Measurements from ENCODE around the gene VN1R4.
"Not testable (repeated sequence)": the region's sequence is repeated elsewhere in the genome, so short reads cannot be mapped to it uniquely, and the experiment has no call there.

Gene VN1R4, protein sequence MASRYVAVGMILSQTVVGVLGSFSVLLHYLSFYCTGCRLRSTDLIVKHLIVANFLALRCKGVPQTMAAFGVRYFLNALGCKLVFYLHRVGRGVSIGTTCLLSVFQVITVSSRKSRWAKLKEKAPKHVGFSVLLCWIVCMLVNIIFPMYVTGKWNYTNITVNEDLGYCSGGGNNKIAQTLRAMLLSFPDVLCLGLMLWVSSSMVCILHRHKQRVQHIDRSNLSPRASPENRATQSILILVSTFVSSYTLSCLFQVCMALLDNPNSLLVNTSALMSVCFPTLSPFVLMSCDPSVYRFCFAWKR

DNA sequence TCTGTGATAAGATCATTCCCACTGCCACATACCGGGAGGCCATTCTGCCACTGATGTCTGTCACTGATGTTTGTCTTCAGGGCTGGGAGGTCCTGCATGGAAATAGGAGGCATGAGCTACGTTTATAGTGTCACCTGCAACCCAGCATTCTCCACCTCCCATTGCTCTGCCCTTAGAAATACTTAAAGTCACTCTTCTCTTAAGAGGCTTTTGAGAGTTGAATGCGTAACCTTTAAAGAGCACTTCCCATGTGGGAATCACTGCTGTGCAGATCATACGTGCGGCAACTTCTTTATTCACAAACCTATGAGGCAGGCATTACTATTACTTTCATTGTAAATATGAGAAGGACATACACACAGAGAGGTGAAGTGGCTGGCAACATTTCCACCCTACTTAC is at the start of gene VN1R4:
VN1R4 (minus strand) TSS at position 101 of the 400 bp plus-strand sequence; CDS start at position 43, 58 bp downstream.
- DNase-seq, result not testable (repeated sequence)

DNA sequence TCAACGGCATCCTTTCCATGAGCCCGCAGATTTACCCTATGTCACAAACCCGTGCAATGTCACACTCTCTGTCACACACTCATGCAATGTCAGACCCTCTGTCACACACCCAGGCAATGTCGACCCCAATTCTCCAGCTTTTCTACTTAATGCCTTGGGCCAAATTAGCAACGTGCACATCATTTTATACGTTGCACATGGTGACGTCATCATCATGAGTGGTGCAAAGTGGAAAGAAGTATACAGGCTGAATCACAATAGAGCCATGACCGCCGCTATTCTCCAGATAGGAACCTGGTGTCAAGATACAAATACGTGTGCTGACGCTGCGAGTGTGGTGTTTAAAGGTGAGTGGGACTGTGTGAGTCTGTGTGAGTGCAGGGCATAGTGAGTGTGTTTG is 44.4 kb upstream of the VN1R4 start:
- DNase-seq, result no peak

DNA sequence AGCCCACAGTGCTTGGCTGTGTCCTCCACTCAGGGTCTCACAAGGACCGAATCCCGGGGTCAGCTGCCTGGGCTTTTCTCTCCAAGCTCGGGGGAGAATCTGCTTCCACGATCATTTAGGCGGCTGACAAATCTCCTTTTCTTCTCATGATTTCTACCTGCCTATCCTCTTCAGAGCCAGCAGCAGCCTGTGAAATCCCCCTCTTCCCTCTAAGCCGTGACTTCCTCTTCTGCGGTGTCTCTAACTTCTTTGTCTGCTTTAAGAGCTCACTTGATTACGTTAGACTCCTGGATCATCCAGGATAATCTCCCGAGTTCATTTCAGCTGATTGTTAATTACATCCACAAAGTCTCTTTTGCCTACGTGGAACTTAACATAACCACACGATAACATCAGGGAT is 43.5 kb upstream of the VN1R4 start:
- DNase-seq, result no peak

DNA sequence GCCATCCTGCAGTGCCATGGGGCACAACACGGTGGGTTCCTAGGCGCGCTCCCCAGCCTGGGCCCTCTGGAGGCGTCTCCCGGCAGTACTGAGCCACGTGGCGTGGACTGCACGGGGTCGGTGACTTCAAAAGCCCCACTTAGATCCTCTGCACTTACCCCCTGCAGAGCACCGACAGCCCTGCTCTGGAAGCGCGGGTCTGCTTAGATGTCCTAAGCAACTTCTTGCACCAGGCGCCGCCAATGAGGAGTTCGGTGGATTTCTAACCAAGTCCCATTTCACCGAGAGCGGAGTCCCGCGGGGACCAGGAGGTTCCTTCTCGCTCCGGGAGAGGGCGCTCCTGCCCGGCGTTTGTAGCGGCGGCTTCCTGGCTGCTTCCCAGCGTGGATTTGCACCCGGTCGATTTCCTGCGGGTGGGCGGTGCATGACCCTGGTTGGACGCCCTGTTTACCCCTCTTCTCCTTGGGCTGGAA is 40.9 kb upstream of the VN1R4 start:
- DNase-seq, result no peak

DNA sequence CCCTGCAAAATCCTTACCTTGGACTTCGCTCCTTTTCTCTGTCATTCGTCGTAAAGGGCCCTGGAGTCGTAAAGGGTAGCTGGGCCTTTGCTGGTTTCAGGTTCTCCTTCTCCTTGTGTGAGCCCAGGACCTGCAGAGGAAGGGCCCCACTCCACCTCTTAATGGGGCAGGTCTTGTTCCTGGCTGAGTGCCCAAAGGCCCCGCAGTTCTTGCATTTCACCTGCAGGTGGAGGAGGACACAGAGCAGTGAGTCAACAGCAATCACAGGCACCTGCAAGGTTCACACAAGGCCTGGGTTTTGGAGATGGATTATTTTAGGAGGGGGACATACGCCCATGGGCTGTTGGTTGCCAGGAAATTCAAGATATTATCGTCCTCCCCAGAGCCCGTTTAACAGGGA is 33.8 kb upstream of the VN1R4 start:
- DNase-seq, result not testable (repeated sequence)

DNA sequence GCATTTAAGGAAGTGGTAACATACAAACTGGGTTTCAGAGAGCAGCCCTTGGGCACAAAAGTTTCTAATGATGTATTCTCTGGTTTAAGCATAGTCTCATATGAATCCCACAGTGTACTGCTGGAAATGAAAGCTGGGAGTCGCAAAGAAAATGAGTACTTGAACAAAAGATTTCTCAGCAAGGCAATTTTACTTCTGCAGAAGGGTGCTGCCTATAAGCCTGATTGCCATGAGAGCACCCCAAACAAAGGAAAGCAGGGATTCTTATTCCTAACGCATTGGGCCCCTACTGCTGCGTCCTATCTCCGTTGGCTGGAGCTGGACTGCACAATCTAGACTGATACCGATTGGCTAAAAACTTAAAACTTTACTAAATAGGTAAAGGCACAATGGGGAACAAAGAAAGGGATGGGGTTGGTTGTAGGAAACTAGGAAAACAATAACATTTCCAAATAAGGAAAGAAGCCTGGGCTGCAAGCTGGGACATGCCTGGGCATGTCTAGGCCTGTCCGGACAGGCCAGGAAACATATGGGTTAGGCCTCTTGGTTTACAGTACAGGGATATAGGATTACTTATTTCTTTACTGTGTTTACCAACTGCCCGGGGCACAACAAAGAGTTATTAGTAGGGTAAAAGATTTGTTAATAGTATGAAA is 27.4 kb upstream of the VN1R4 start:
- no peak for DNase-seq

DNA sequence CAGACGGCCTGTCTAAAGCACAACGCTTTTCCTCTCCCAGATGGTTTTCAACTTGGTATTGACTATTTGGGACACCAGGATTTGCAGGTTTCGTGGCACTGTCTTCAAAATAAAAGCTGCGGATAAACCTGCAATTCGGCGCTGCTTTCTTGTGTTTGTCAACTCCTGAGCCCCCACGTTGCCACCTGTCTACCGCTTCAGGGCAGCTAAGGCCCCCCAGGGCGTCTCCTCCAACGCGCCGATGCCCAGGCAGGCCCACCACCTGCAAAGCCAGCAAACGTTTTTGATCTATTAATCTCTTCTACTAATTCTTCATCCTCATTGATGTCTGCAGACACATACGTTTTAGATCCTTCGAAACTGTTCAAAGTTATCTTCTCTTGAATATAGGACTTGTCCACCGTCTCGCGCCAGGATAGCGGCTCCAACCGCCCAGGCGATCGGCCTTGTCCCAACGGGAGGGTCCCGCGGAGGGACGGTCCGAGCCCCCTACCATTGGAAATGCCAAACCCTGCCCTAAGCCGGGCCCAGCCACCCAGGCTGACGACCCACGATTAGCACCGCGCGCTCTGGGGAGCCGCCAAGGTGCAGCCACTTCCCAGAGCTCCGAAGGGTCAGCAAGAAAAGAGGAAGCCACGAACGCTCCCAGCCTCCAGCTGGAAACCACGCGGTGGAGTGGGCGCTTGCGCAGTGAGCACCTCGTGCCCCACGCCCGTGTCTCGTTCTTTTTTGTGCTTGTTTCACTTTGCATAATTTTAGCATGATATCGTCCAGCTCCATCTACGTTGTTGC is 23.4 kb upstream of the VN1R4 start:
- DNase-seq, result no peak

DNA sequence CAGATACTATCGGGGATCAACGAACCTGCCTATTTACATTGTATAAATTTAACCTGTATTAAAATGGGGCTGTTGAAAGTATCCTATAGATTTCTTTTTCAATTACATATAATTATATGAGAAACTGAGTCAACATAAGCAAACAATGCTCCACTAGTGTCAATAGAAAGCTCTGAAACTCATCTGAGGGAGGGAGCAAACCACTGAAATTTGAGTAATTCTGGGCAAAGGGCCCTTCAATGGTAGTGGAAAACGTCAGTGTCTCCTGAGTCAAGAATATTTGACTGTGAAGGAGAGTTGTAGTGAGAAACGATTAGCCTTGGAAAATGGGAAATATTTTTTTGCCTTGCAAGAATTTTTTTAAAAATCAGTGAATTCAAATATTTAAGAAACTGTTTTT is 17.6 kb upstream of the VN1R4 start:
- no peak for DNase-seq

DNA sequence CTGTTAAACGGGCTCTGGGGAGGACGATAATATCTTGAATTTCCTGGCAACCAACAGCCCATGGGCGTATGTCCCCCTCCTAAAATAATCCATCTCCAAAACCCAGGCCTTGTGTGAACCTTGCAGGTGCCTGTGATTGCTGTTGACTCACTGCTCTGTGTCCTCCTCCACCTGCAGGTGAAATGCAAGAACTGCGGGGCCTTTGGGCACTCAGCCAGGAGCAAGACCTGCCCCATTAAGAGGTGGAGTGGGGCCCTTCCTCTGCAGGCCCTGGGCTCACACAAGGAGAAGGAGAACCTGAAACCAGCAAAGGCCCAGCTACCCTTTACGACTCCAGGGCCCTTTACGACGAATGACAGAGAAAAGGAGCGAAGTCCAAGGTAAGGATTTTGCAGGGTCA is 14.4 kb upstream of the VN1R4 start:
- DNase-seq, result peak in 1 of 2 experiments; percentile 7

DNA sequence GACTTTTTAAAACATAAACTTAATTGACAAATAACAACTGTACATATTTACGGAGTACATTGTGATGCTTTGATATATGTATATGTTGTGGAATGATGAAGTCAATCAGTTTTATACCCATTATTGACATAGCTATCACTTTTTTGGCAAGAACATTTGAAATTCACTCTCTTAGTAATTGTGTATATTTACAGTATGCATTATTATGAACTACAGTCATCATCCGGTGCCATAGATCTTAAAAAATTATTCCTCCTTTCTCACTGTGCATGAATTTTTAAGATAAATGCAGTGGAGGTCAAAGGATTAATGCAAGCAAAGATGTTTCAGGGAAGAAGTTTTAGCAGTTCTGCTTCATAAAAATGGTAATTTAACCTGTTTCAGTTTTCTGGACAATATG is 8.0 kb upstream of the VN1R4 start:
- no peak for DNase-seq

DNA sequence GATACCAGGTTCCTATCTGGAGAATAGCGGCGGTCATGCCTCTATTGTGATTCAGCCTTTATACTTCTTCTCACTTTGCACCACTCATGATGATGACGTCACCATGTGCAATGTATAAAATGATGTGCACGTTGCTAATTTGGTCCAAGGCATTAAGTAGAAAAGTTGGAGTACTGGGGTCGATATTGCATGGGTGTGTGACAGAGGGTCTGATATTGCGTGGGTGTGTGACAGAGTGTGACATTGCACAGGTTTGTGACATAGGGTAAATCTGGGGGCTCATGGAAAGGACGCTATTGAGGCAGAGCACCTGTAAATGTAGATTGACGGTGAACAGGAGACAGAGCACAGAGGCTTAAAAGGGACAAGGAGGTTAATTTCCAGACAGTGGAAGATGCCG is 4.5 kb upstream of the VN1R4 start:
- no peak for DNase-seq

DNA sequence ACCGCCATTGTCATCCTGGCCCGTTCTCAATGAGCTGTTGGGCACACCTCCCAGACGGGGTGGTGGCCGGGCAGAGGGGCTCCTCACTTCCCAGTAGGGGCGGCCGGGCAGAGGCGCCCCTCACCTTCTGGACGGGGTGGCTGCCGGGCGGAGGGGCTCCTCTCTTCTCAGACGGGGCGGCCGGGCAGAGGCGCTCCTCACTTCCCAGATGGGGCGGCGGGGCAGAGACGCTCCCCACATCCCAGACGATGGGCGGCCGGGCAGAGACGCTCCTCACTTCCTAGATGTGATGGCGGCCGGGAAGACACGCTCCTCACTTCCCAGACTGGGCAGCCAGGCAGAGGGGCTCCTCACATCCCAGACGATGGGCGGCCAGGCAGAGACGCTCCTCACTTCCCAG is 2.3 kb upstream of the VN1R4 start:
- not testable (repeated sequence) for DNase-seq

DNA sequence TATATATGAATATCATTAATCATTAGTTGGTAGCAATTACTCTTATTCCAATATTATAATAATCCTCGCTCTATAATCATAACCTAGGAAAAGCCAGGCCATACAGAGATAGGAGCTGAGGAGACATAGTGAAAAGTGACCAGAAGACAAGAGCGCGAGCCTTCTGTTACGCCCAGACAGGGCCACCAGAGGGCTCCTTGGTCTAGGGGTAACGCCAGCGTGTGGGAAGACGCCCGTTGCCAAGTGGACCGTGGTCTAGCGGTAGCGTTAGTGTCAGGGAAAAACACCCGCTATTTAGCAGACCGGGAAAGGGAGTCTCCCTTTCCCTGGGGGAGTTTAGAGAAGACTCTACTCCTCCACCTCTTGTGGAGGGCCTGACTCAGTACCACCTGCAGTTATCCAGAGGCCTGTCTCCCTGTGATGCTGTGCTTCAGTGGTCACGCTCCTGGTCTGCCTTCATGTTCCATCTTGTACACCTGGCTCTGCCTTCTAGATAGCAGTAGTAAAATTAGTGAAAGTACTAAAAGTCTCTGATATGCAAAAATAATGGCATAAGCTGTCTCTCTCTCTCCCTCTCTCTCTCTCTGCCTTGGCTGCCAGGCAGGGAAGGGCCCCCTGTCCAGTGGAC is 9.7 kb downstream of the VN1R4 start, which contains the start of gene VN1R2:
VN1R2 (plus strand) TSS at position 578 of the 628 bp plus-strand sequence. CDS start 84 bp downstream, outside the sequence.
- not testable (repeated sequence) for DNase-seq

DNA sequence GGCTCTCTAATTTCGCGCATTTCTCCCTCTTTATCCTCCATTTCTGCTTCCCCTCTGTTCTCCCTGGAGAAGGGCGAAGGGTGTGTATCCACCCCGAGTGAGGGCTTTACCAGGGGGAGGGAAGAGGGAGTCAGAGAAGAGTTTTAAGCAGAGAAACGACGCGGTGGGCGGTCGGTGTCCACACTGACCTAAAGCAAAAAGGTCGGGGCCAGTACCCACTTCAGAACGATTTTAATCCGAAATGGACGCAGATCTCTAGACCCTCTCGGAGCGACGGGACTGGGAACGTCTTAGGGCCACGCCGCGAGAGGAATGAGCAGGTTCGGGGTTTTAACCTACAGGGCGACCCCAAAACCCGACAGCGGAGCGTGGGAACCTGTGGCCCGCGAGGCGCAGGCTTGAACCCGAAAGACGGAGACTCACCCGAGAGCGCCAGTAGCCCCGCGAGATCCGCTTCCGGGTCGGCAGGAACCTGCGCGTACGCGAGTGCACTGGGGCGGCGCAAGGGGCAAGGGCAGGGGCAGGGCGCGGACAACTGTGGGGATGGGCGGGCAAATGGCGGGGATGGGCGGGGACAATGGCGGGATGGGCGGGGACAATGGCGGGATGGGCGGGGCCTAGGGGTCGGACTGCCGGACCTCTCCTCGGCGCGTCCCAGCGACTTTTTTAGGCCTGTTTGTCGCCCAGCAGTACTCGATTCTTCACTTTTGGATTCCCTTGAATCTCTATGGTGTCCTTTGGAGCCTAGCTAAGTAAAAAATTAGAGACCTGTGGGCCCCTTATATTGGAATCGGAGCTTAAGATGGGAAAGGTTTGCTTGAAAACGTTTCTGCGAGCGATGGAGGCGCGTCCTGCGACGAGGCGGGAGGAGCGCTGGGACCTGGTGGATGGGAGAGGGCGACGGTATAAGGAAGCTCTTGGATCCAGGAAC is 12.8 kb downstream of the VN1R4 start, which contains the start of gene ZNF677:
ZNF677 (minus strand) TSS at position 463 of the 931 bp plus-strand sequence. CDS start 3,323 bp downstream, outside the sequence.
- DNase-seq, result peak; percentile 73

DNA sequence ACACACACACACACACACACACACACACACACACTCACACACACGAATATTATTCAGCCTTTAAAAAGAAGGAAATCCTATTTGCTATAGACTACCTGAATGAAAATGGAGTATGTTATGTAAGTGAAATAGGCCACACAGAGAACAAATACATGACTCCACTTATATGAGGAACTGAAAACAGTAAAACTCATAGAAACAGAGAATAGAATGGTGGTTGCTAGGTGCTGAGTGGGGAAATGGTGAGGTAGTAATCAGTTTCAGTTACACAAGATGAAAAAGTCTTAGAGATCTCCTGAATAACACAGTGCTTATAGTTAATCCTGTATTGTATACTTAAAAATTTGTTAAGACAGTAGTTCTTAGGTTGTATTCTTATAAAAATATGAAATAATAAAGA is 21.0 kb downstream of the VN1R4 start:
- no peak for DNase-seq

DNA sequence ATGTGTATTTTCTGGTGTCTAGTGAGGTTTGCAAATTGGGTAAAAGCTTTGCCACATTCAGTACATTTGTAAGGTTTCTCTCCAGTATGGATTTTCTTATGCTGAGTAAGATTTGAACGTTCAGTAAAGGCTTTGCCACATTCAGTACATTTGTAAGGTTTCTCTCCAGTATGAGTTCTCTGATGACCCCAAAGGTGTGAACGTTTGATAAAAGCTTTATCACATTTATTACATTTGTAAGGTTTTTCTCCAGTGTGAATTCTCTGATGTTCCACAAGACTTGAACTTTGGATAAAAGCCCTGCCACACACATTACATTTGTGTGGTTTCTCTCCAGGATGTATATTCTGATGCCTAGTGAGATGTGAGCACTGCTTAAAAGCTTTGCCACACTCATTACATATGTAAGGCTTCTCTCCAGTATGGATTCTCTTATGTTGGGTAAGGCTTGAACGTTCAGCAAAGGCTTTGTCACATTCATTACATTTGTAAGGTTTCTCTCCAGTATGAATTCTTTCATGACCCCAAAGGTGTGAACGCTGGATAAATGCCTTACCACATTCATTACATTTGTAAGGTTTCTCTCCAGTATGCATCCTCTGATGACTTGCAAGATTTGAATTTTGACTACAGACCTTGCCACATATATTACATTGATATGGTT is 30.3 kb downstream of the VN1R4 start:
- no peak for DNase-seq

DNA sequence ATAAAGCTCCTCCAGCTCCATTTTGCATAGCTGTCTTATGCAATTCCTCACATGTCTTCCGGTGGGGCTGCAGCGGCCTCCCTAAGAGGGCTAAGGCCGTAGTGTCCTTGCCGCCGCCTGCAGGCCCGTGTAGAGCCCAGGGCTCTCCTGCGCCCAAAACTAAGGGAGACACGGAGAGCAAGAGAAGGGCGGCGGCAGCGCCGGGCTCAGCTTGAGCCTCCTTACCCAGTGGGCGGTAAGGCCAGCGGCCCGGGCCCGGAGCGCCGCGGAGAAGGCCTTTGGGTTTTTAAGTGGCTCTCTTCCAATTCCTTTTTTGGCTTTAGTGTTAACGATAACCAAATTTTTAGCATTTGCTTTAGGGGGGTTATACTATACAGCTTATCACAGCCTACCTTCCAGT is 42.9 kb downstream of the VN1R4 start:
- DNase-seq, result no peak

DNA sequence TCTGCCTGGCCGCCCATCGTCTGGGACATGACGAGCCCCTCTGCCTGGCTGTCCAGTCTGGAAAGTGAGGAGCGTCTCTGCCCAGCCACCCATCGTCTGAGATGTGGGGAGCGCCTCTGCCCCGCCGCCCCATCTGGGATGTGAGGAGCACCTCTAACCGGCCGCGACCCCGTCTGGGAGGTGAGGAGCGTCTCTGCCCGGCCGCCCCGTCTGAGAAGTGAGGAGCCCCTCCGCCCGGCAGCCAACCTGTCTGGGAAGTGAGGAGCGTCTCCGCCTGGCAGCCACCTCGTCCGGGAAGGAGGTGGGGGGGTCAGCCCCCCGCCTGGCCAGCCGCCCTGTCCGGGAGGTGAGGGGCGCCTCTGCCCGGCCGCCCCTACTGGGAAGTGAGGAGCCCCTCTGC is 44.8 kb downstream of the VN1R4 start:
- DNase-seq, result not testable (repeated sequence)
